ENCODE results near the gene SMU1. TPM values are rescaled to one million over a fixed set of nuclear protein-coding genes. Genes with fewer than 3 reads are reported as not detected.

Gene SMU1
- 10.1 TPM for polyA plus RNA-seq (2013, experiment 1 of 2)
- 10.5 TPM for polyA plus RNA-seq (2013, experiment 2 of 2)

GRCh38 chr9:33076046-33077004 lies at the start of gene SMU1:
SMU1 (minus strand) TSS chr9:33076674; CDS start chr9:33076608, 66 bp downstream.
- Histone ChIP-seq H2BK5ac (ENCODE audit: low read depth, low read length, poor library complexity, severe bottlenecking) (no peak within 1 kb of the TSS), H3K79me1 (replicated peaks; ENCODE audit: low read length, poor library complexity, severe bottlenecking) (peaks cover 4% of the 10 kb centered on the region), H3K4me1 (ENCODE audit: control insufficient read depth, insufficient read depth, low read depth, low read length) (peaks cover 4% of the 10 kb centered on the region), H2AFZ (ENCODE audit: low read depth, low read length) (peak within 1 kb of the TSS; percentile 60), H3K4me3 (ENCODE audit: insufficient read depth in 1 of 2, low read depth in 1 of 2, low read length in 2 of 2) (peak within 1 kb of the TSS; percentile 71 to 97), H4K91ac (ENCODE audit: low read length) (peak within 1 kb of the TSS; percentile 2), H3K14ac (ENCODE audit: low read length in 2 of 2) (peak within 1 kb of the TSS in 1 of 2 experiments; percentile 68), H2BK12ac (ENCODE audit: low read length in 2 of 2) (no peak within 1 kb of the TSS), H4K8ac (ENCODE audit: low read length) (peak within 1 kb of the TSS; percentile 73), H3K4ac (ENCODE audit: low read depth in 1 of 2, low read length in 2 of 2) (peak within 1 kb of the TSS in 1 of 2 experiments; percentile 92), H2AK5ac (ENCODE audit: low read length, severe bottlenecking) (no peak within 1 kb of the TSS), H3K9ac (ENCODE audit: low read length) (peak within 1 kb of the TSS; percentile 98), H3K36me3 (ENCODE audit: control insufficient read depth in 1 of 2, insufficient read depth in 2 of 2, low read depth in 1 of 2, low read length in 2 of 2) (peaks cover 10 to 34% of the 10 kb centered on the region in 2 experiments), H3K4me2 (ENCODE audit: low read length, poor library complexity, severe bottlenecking) (peak within 1 kb of the TSS; percentile 86), H3K9me3 (ENCODE audit: control insufficient read depth, low read length) (no peaks in the 10 kb centered on the region), H2BK15ac (ENCODE audit: low read depth, poor library complexity, severe bottlenecking) (no peak within 1 kb of the TSS), H3K23ac (ENCODE audit: low read length in 2 of 2) (peak within 1 kb of the TSS in 1 of 2 experiments; percentile 84), H2BK120ac (ENCODE audit: low read depth, low read length) (no peak within 1 kb of the TSS), H3K27ac (ENCODE audit: low read length, poor library complexity, severe bottlenecking) (peak within 1 kb of the TSS; percentile 49), H3K18ac (ENCODE audit: low read depth in 1 of 2, low read length in 2 of 2) (peak within 1 kb of the TSS; percentile 15 to 97), H3K27me3 (ENCODE audit: control insufficient read depth in 1 of 2, insufficient read depth in 1 of 2, low read length in 2 of 2) (no peaks in the 10 kb centered on the region)
- peak; percentile 98 for DNase-seq
- under 1% methylated on average over 48 of the region's 53 CpGs for WGBS

GRCh38 chr9:33125461-33125860 lies 49.0 kb upstream of the SMU1 start:
- H3K23ac ChIP-seq (ENCODE audit: low read length in 2 of 2), result no peak overlapping the region
- H3K36me3 ChIP-seq (ENCODE audit: control insufficient read depth in 1 of 2, insufficient read depth in 2 of 2, low read depth in 1 of 2, low read length in 2 of 2), result peaks cover 18 to 46% of the 10 kb centered on the region in 2 experiments
- H2BK12ac ChIP-seq (ENCODE audit: low read length in 2 of 2), result no peak overlapping the region
- WGBS, result 100% methylated on average over 3 of the region's 3 CpGs
- no peak overlapping the region for H3K27ac ChIP-seq (ENCODE audit: low read length, poor library complexity, severe bottlenecking)
- H3K14ac ChIP-seq (ENCODE audit: low read length in 2 of 2), result no peak overlapping the region
- H3K4me1 ChIP-seq (ENCODE audit: control insufficient read depth, insufficient read depth, low read depth, low read length), result peaks cover 25% of the 10 kb centered on the region
- no peak overlapping the region for H2AFZ ChIP-seq (ENCODE audit: low read depth, low read length)
- H3K4me3 ChIP-seq (ENCODE audit: insufficient read depth in 1 of 2, low read depth in 1 of 2, low read length in 2 of 2), result no peak overlapping the region
- no peaks in the 10 kb centered on the region for H3K27me3 ChIP-seq (ENCODE audit: control insufficient read depth in 1 of 2, insufficient read depth in 1 of 2, low read length in 2 of 2)
- no peaks in the 10 kb centered on the region for H3K9me3 ChIP-seq (ENCODE audit: control insufficient read depth, low read length)
- no peak overlapping the region for H2BK120ac ChIP-seq (ENCODE audit: low read depth, low read length)
- H3K18ac ChIP-seq (ENCODE audit: low read depth in 1 of 2, low read length in 2 of 2), result no peak overlapping the region
- no peak for DNase-seq
- peaks cover 35% of the 10 kb centered on the region for H3K79me1 ChIP-seq (replicated peaks; ENCODE audit: low read length, poor library complexity, severe bottlenecking)
- no peak overlapping the region for H3K4me2 ChIP-seq (ENCODE audit: low read length, poor library complexity, severe bottlenecking)
- H2BK5ac ChIP-seq (ENCODE audit: low read depth, low read length, poor library complexity, severe bottlenecking), result no peak overlapping the region
- H2BK15ac ChIP-seq (ENCODE audit: low read depth, poor library complexity, severe bottlenecking), result no peak overlapping the region
- no peak overlapping the region for H4K8ac ChIP-seq (ENCODE audit: low read length)
- no peak overlapping the region for H4K91ac ChIP-seq (ENCODE audit: low read length)
- no peak overlapping the region for H3K9ac ChIP-seq (ENCODE audit: low read length)
- no peak overlapping the region for H3K4ac ChIP-seq (ENCODE audit: low read depth in 1 of 2, low read length in 2 of 2)
- peak overlapping the region; percentile 15 for H2AK5ac ChIP-seq (ENCODE audit: low read length, severe bottlenecking)

- no peak overlapping the region for H3K4me2 ChIP-seq (ENCODE audit: low read length, poor library complexity, severe bottlenecking)
- no peak overlapping the region for H3K23ac ChIP-seq (ENCODE audit: low read length in 2 of 2)
- H3K14ac ChIP-seq (ENCODE audit: low read length in 2 of 2), result no peak overlapping the region
- no peak overlapping the region for H2BK12ac ChIP-seq (ENCODE audit: low read length in 2 of 2)
- H3K79me1 ChIP-seq (replicated peaks; ENCODE audit: low read length, poor library complexity, severe bottlenecking), result peaks cover 39% of the 10 kb centered on the region
- no peak overlapping the region for H3K27ac ChIP-seq (ENCODE audit: low read length, poor library complexity, severe bottlenecking)
- no peak overlapping the region for H2AFZ ChIP-seq (ENCODE audit: low read depth, low read length)
- DNase-seq, result no peak
- no peaks in the 10 kb centered on the region for H3K27me3 ChIP-seq (ENCODE audit: control insufficient read depth in 1 of 2, insufficient read depth in 1 of 2, low read length in 2 of 2)
- H3K9ac ChIP-seq (ENCODE audit: low read length), result no peak overlapping the region
- H3K9me3 ChIP-seq (ENCODE audit: control insufficient read depth, low read length), result no peaks in the 10 kb centered on the region
- H4K91ac ChIP-seq (ENCODE audit: low read length), result no peak overlapping the region
- H3K36me3 ChIP-seq (ENCODE audit: control insufficient read depth in 1 of 2, insufficient read depth in 2 of 2, low read depth in 1 of 2, low read length in 2 of 2), result peaks cover 18 to 47% of the 10 kb centered on the region in 2 experiments
- H2BK5ac ChIP-seq (ENCODE audit: low read depth, low read length, poor library complexity, severe bottlenecking), result no peak overlapping the region
- peaks cover 22% of the 10 kb centered on the region for H3K4me1 ChIP-seq (ENCODE audit: control insufficient read depth, insufficient read depth, low read depth, low read length)
- no peak overlapping the region for H2BK15ac ChIP-seq (ENCODE audit: low read depth, poor library complexity, severe bottlenecking)
- H3K4me3 ChIP-seq (ENCODE audit: insufficient read depth in 1 of 2, low read depth in 1 of 2, low read length in 2 of 2), result no peak overlapping the region
- 92% methylated on average over 9 of the region's 9 CpGs for WGBS
- no peak overlapping the region for H4K8ac ChIP-seq (ENCODE audit: low read length)
- H3K4ac ChIP-seq (ENCODE audit: low read depth in 1 of 2, low read length in 2 of 2), result no peak overlapping the region
- H2BK120ac ChIP-seq (ENCODE audit: low read depth, low read length), result no peak overlapping the region
- H3K18ac ChIP-seq (ENCODE audit: low read depth in 1 of 2, low read length in 2 of 2), result no peak overlapping the region
- H2AK5ac ChIP-seq (ENCODE audit: low read length, severe bottlenecking), result no peak overlapping the region
Observed at GRCh38 chr9:33124751-33125381, 48.4 kb upstream of the SMU1 start.

- H3K79me1 ChIP-seq (replicated peaks; ENCODE audit: low read length, poor library complexity, severe bottlenecking), result peaks cover 36% of the 10 kb centered on the region
- H3K4me2 ChIP-seq (ENCODE audit: low read length, poor library complexity, severe bottlenecking), result no peak overlapping the region
- no peak overlapping the region for H3K27ac ChIP-seq (ENCODE audit: low read length, poor library complexity, severe bottlenecking)
- H4K91ac ChIP-seq (ENCODE audit: low read length), result no peak overlapping the region
- H3K9me3 ChIP-seq (ENCODE audit: control insufficient read depth, low read length), result no peaks in the 10 kb centered on the region
- no peak overlapping the region for H2BK120ac ChIP-seq (ENCODE audit: low read depth, low read length)
- WGBS, result 95% methylated on average over 5 of the region's 5 CpGs
- no peak overlapping the region for H3K9ac ChIP-seq (ENCODE audit: low read length)
- H3K18ac ChIP-seq (ENCODE audit: low read depth in 1 of 2, low read length in 2 of 2), result no peak overlapping the region
- H2AK5ac ChIP-seq (ENCODE audit: low read length, severe bottlenecking), result peak overlapping the region; percentile 37
- H3K4me3 ChIP-seq (ENCODE audit: insufficient read depth in 1 of 2, low read depth in 1 of 2, low read length in 2 of 2), result no peak overlapping the region
- no peak overlapping the region for H3K14ac ChIP-seq (ENCODE audit: low read length in 2 of 2)
- peaks cover 18% of the 10 kb centered on the region for H3K4me1 ChIP-seq (ENCODE audit: control insufficient read depth, insufficient read depth, low read depth, low read length)
- H3K27me3 ChIP-seq (ENCODE audit: control insufficient read depth in 1 of 2, insufficient read depth in 1 of 2, low read length in 2 of 2), result no peaks in the 10 kb centered on the region
- no peak overlapping the region for H2BK12ac ChIP-seq (ENCODE audit: low read length in 2 of 2)
- H3K23ac ChIP-seq (ENCODE audit: low read length in 2 of 2), result no peak overlapping the region
- H2BK5ac ChIP-seq (ENCODE audit: low read depth, low read length, poor library complexity, severe bottlenecking), result no peak overlapping the region
- H2BK15ac ChIP-seq (ENCODE audit: low read depth, poor library complexity, severe bottlenecking), result no peak overlapping the region
- no peak overlapping the region for H3K4ac ChIP-seq (ENCODE audit: low read depth in 1 of 2, low read length in 2 of 2)
- H4K8ac ChIP-seq (ENCODE audit: low read length), result no peak overlapping the region
- H3K36me3 ChIP-seq (ENCODE audit: control insufficient read depth in 1 of 2, insufficient read depth in 2 of 2, low read depth in 1 of 2, low read length in 2 of 2), result peaks cover 22 to 46% of the 10 kb centered on the region in 2 experiments
- DNase-seq, result no peak
- H2AFZ ChIP-seq (ENCODE audit: low read depth, low read length), result no peak overlapping the region
Observed at GRCh38 chr9:33124046-33124445, 47.6 kb upstream of the SMU1 start.
